ENCODE data around the gene AKAP13. TPM values are rescaled to one million over a fixed set of nuclear protein-coding genes. Genes with fewer than 3 reads are reported as not detected.

The AKAP13 gene
- total RNA-seq, 3 donors from 2014 or later, result 67.4 to 78.8 (median 77.0) TPM

GRCh38 chr15:85550283-85550682 is 169.9 kb downstream of the AKAP13 start:
- DNase-seq (no peak), ATAC-seq (no peak)
- H3K27me3 Mint-ChIP-seq (ENCODE audit: low read depth), result no peaks in the 10 kb centered on the region
- peaks cover 24% of the 10 kb centered on the region for H3K36me3 Mint-ChIP-seq (ENCODE audit: insufficient read depth)
- H3K4me3 Mint-ChIP-seq, result no peak overlapping the region
- peaks cover 34% of the 10 kb centered on the region for H3K4me1 Mint-ChIP-seq (ENCODE audit: low read depth)
- H3K9me3 Mint-ChIP-seq, result no peaks in the 10 kb centered on the region

GRCh38 chr15:85551221-85551832 is 170.9 kb downstream of the AKAP13 start:
- no peak overlapping the region for H3K4me3 Mint-ChIP-seq
- peaks cover 21% of the 10 kb centered on the region for H3K36me3 Mint-ChIP-seq (ENCODE audit: insufficient read depth)
- H3K27me3 Mint-ChIP-seq (ENCODE audit: low read depth), result no peaks in the 10 kb centered on the region
- ATAC-seq, result no peak
- H3K4me1 Mint-ChIP-seq (ENCODE audit: low read depth), result peaks cover 36% of the 10 kb centered on the region
- H3K9me3 Mint-ChIP-seq, result no peaks in the 10 kb centered on the region
- no peak for DNase-seq

DNA sequence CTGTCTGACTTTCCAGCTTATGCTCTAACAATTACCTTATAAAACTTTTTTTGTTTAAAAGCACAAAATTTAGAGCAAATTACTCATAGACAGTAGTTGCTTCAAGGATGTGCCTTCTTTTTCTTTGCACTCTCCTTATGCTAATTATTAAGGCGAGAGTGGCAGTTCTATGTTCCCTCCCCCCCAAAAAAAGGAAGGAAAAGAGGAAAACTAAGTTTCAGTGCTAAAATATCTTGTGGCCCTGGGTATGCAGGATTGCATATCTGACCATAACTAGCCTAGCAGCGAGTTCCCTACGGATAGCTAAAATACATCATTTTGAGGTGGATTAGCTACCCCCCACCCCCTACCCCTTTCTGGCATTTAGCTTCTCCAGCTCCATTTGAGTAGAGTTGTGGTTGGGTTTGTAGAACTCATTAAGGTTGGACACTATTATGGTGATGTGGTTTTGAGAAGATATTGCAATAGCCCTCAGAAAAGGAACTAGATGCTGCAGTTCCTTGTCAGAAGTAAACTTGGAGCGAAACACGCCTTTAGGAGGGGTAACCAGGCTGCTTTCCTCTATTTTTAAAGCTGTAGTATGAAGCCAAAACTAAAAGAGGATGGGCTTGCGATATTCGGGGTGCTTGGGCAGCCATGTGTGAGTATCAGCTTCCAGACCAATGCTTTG is 174.6 kb downstream of the AKAP13 start:
- ATAC-seq (no peak), DNase-seq (no peak)
- Mint-ChIP-seq H3K36me3 (ENCODE audit: insufficient read depth) (peaks cover 21% of the 10 kb centered on the region), H3K27me3 (ENCODE audit: low read depth) (no peaks in the 10 kb centered on the region), H3K9me3 (no peaks in the 10 kb centered on the region), H3K4me3 (no peak overlapping the region), H3K4me1 (ENCODE audit: low read depth) (peaks cover 50% of the 10 kb centered on the region)

DNA sequence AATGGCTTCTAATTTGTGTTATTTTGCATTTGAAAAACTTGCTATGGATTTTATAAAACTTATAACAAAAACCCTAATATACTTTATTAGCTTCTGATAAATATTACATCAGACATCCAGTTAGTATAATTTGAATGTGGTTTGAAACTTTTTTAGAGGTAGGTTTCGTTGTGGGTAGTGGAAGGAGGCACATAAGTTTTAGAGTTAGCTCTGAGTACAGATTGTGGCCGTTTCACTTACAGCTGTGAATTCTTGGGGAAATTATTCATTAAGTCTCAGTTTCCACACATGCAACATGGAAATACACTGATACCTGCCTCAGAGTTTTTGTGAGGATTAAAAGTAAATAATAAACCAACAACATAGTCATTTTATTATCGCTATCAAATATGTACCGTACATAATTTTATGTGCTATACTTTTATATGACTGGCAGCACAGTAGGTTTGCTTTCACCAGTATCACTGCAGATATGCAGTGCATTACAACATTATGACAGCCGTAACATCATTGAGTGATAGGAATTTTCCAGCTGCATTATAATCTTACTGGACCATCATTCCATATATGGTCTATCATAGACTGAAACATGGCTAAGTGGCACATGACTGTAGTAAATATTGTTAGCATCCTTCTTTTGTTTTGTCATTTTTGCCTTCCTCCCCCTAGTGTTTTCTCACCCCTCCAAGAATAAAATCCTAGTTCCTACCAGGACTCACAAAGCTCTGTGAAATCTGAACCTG is 175.6 kb downstream of the AKAP13 start:
- Mint-ChIP-seq H3K4me3 (no peak overlapping the region), H3K9me3 (no peaks in the 10 kb centered on the region), H3K27me3 (ENCODE audit: low read depth) (no peaks in the 10 kb centered on the region), H3K36me3 (ENCODE audit: insufficient read depth) (peaks cover 18% of the 10 kb centered on the region), H3K4me1 (ENCODE audit: low read depth) (peaks cover 51% of the 10 kb centered on the region)
- peak in 1 of 2 donors; percentile 43 for ATAC-seq
- DNase-seq, result no peak

- ATAC-seq (no peak), DNase-seq (no peak)
- Mint-ChIP-seq H3K9me3 (no peaks in the 10 kb centered on the region), H3K27me3 (ENCODE audit: low read depth) (no peaks in the 10 kb centered on the region), H3K4me1 (ENCODE audit: low read depth) (peaks cover 51% of the 10 kb centered on the region), H3K36me3 (ENCODE audit: insufficient read depth) (peaks cover 18% of the 10 kb centered on the region), H3K4me3 (no peak overlapping the region)
Measured at GRCh38 chr15:85556618-85556895, 176.2 kb downstream of the AKAP13 start.

DNA sequence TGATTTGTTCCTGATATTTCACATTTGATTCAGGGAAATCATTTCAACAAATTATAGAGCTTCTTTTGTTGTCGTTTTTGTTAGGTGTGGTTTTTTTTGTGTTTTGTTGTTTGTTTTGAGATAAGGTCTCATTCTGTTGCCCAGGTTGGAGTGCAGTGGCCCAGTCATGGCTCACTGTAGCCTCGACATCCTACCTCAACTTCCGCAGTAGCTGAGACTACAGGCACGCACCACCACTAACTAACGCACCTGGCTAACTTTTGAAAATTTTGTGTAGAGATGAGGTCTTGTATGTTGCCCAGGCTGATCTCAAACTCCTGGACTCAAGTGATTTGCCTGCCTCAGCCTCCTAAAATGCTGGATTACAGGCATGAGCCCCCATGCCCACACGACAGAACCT is 177.0 kb downstream of the AKAP13 start:
- Mint-ChIP-seq H3K27me3 (ENCODE audit: low read depth) (no peaks in the 10 kb centered on the region), H3K36me3 (ENCODE audit: insufficient read depth) (peaks cover 16% of the 10 kb centered on the region), H3K4me3 (no peak overlapping the region), H3K9me3 (no peaks in the 10 kb centered on the region), H3K4me1 (ENCODE audit: low read depth) (peaks cover 51% of the 10 kb centered on the region)
- ATAC-seq, result no peak
- DNase-seq, result no peak

- DNase-seq (no peak), ATAC-seq (no peak)
- H3K36me3 Mint-ChIP-seq (ENCODE audit: insufficient read depth), result peaks cover 13% of the 10 kb centered on the region
- no peak overlapping the region for H3K4me3 Mint-ChIP-seq
- no peaks in the 10 kb centered on the region for H3K9me3 Mint-ChIP-seq
- H3K27me3 Mint-ChIP-seq (ENCODE audit: low read depth), result no peaks in the 10 kb centered on the region
- H3K4me1 Mint-ChIP-seq (ENCODE audit: low read depth), result peaks cover 53% of the 10 kb centered on the region
Measured at GRCh38 chr15:85558848-85559247, 178.4 kb downstream of the AKAP13 start.

DNA sequence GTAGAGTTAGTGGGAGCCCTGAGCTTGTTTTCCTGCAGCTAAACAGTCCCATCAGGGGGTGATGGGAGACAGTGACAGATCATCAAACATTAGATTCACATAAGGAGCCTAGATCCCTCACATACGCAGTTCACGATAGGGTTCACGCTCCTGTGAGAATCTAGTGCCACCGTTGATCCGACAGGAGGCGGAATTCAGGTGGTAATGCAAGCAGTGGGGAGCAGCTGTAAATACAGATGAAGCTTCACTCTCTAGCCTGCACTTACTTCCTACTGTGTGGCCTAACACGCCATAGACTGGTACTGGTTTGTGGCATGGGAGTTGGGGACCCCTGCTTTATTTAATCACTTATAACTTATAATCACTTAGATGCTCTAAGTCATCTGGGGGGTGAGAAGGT is 179.1 kb downstream of the AKAP13 start:
- DNase-seq (no peak), ATAC-seq (no peak)
- H3K9me3 Mint-ChIP-seq, result no peaks in the 10 kb centered on the region
- peaks cover 50% of the 10 kb centered on the region for H3K4me1 Mint-ChIP-seq (ENCODE audit: low read depth)
- no peak overlapping the region for H3K4me3 Mint-ChIP-seq
- H3K27me3 Mint-ChIP-seq (ENCODE audit: low read depth), result no peaks in the 10 kb centered on the region
- peaks cover 13% of the 10 kb centered on the region for H3K36me3 Mint-ChIP-seq (ENCODE audit: insufficient read depth)

GRCh38 chr15:85562824-85563223 is 182.4 kb downstream of the AKAP13 start:
- no peak for ATAC-seq
- H3K4me1 Mint-ChIP-seq (ENCODE audit: low read depth), result peaks cover 27% of the 10 kb centered on the region
- DNase-seq, result no peak
- H3K4me3 Mint-ChIP-seq, result no peak overlapping the region
- H3K27me3 Mint-ChIP-seq (ENCODE audit: low read depth), result no peaks in the 10 kb centered on the region
- no peaks in the 10 kb centered on the region for H3K9me3 Mint-ChIP-seq
- H3K36me3 Mint-ChIP-seq (ENCODE audit: insufficient read depth), result peaks cover 4% of the 10 kb centered on the region

- H3K27me3 Mint-ChIP-seq (ENCODE audit: low read depth), result no peaks in the 10 kb centered on the region
- no peak overlapping the region for H3K4me3 Mint-ChIP-seq
- DNase-seq (no peak), ATAC-seq (no peak)
- no peaks in the 10 kb centered on the region for H3K9me3 Mint-ChIP-seq
- H3K36me3 Mint-ChIP-seq (ENCODE audit: insufficient read depth), result peaks cover 3% of the 10 kb centered on the region
- H3K4me1 Mint-ChIP-seq (ENCODE audit: low read depth), result peaks cover 24% of the 10 kb centered on the region
Measured at GRCh38 chr15:85563328-85563727, 182.9 kb downstream of the AKAP13 start.

DNA sequence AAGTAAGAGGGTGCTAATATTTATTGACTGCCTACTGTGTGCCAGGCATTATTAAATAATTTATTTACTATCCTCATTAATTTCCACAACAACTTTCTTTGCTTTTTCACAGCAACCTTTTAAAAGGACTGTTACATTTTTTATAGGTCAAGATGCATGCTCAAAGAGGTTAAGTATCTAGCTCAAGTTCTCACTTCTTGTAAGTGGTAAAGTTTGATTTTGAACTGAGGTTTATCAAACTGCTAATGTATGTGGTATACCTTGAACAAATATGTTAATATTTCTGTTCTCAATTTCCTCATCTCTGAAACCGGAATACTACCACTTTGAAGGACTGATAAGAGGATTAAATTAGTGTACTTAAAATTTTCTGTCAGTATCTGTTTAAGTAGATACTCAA is 183.3 kb downstream of the AKAP13 start:
- Mint-ChIP-seq H3K36me3 (ENCODE audit: insufficient read depth) (peaks cover 5% of the 10 kb centered on the region), H3K27me3 (ENCODE audit: low read depth) (no peaks in the 10 kb centered on the region), H3K9me3 (no peaks in the 10 kb centered on the region), H3K4me1 (ENCODE audit: low read depth) (peaks cover 24% of the 10 kb centered on the region), H3K4me3 (no peak overlapping the region)
- no peak for ATAC-seq
- DNase-seq, result no peak

DNA sequence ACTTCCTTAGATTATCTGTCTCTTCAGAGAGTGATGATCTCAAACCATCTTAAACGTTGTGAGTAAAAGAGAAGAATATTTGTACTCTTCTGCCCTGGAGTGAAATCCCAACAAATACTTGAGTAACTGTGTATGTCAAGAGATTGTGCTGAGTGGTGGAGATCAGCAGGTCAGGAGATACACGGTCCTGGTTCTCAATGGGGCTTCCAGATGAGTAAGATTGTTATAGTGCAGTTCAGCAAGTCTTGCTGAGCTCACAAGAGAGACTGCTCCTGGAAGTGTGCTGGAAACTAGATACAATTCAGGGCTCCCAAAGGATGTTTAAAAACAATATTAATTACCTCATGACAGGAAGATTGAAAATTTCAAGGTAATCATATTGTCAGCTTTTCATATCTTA is 184.3 kb downstream of the AKAP13 start:
- Mint-ChIP-seq H3K4me1 (ENCODE audit: low read depth) (peaks cover 21% of the 10 kb centered on the region), H3K36me3 (ENCODE audit: insufficient read depth) (peaks cover 8% of the 10 kb centered on the region), H3K4me3 (no peak overlapping the region), H3K9me3 (no peaks in the 10 kb centered on the region), H3K27me3 (ENCODE audit: low read depth) (no peaks in the 10 kb centered on the region)
- ATAC-seq, result no peak
- no peak for DNase-seq

- ATAC-seq, result no peak
Measured at GRCh38 chr15:85568261-85568808, 187.9 kb downstream of the AKAP13 start.

GRCh38 chr15:85570336-85570735 is 189.9 kb downstream of the AKAP13 start:
- DNase-seq (no peak), ATAC-seq (no peak)
- no peaks in the 10 kb centered on the region for H3K27me3 Mint-ChIP-seq (ENCODE audit: low read depth)
- no peaks in the 10 kb centered on the region for H3K9me3 Mint-ChIP-seq
- H3K4me3 Mint-ChIP-seq, result no peak overlapping the region
- H3K4me1 Mint-ChIP-seq (ENCODE audit: low read depth), result peaks cover 29% of the 10 kb centered on the region
- peaks cover 9% of the 10 kb centered on the region for H3K36me3 Mint-ChIP-seq (ENCODE audit: insufficient read depth)

More at GRCh38 chr15:85568261-85568808, 187.9 kb downstream of the AKAP13 start:
- H3K9me3 Mint-ChIP-seq, result no peaks in the 10 kb centered on the region
- DNase-seq, result no peak
- H3K36me3 Mint-ChIP-seq (ENCODE audit: insufficient read depth), result peaks cover 9% of the 10 kb centered on the region
- peaks cover 36% of the 10 kb centered on the region for H3K4me1 Mint-ChIP-seq (ENCODE audit: low read depth)
- H3K27me3 Mint-ChIP-seq (ENCODE audit: low read depth), result no peaks in the 10 kb centered on the region
- no peak overlapping the region for H3K4me3 Mint-ChIP-seq

DNA sequence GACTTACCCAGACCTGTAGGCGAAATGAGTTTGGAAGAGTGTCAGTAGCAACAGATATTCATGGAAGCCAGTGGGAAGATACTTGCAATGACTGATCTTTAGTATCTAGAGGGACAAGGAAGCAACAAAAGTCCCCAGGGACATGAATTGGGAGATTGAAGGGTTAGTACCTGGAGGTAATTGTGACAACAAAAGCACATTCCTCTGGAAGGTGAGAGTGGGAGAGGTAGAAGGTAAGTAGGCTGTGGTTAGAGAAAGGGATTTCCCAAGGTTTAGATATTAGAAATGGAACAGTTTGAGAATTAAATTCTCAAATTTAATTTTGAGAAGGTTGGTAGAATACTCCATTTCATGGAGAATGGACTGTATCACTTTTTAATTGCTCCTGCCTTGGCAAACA is 191.4 kb downstream of the AKAP13 start:
- DNase-seq, result no peak
- no peak overlapping the region for H3K4me3 Mint-ChIP-seq
- peaks cover 28% of the 10 kb centered on the region for H3K4me1 Mint-ChIP-seq (ENCODE audit: low read depth)
- H3K36me3 Mint-ChIP-seq (ENCODE audit: insufficient read depth), result peaks cover 11% of the 10 kb centered on the region
- no peaks in the 10 kb centered on the region for H3K27me3 Mint-ChIP-seq (ENCODE audit: low read depth)
- H3K9me3 Mint-ChIP-seq, result no peaks in the 10 kb centered on the region
- no peak for ATAC-seq

Measured in activated T-cell treated with anti-CD3 and anti-CD28 coated beads, Interleukin-2, amount 50 U/mL, for 4 hours (primary cell).